HEK293 (cell line): Measurements from ENCODE around the gene CDK12.

ENCODE experiments used
- CTCF ChIP-seq: fragments of 450-650 bp; formaldehyde crosslinking; IDR thresholded peaks from 2 replicates; pipeline ENCODE4 v1.5.1; 2016; ENCODE audit warnings: missing biosample characterization, missing genetic modification characterization
- GLIS2 ChIP-seq: fragments of 450-650 bp; formaldehyde crosslinking; IDR thresholded peaks from 2 replicates; pipeline ENCODE4 v1.5.1; 2016; ENCODE audit warnings: missing biosample characterization, missing genetic modification characterization
- TCF7L2 ChIP-seq: IDR thresholded peaks from 2 replicates; pipeline ENCODE4 v1.6.1; 2011; ENCODE audit warnings: low read depth, mild to moderate bottlenecking, inconsistent platforms, low read length, moderate library complexity, borderline replicate concordance
- WT1 ChIP-seq: fragments of 450-650 bp; formaldehyde crosslinking; IDR thresholded peaks from 2 replicates; pipeline ENCODE4 v1.5.1; 2016; ENCODE audit warnings: missing biosample characterization, missing genetic modification characterization
- ZBTB17 ChIP-seq: fragments of 450-650 bp; formaldehyde crosslinking; IDR thresholded peaks from 2 replicates; pipeline ENCODE4 v1.5.1; 2016; ENCODE audit warnings: missing biosample characterization, missing genetic modification characterization
- ZBTB21 ChIP-seq: fragments of 450-650 bp; formaldehyde crosslinking; IDR thresholded peaks from 2 replicates; pipeline ENCODE4 v1.5.1; 2017; ENCODE audit warnings: missing biosample characterization, missing genetic modification characterization
- ZBTB49 ChIP-seq: fragments of 450-650 bp; formaldehyde crosslinking; IDR thresholded peaks from 2 replicates; pipeline ENCODE4 v1.5.1; 2016; ENCODE audit warnings: missing biosample characterization, missing genetic modification characterization, low read depth
- ZNF169 ChIP-seq: fragments of 450-650 bp; formaldehyde crosslinking; IDR thresholded peaks from 2 replicates; pipeline ENCODE4 v1.5.1; 2016; ENCODE audit warnings: missing biosample characterization, missing genetic modification characterization
- ZNF214 ChIP-seq: fragments of 450-650 bp; formaldehyde crosslinking; IDR thresholded peaks from 2 replicates; pipeline ENCODE4 v1.5.1; 2017; ENCODE audit warnings: missing biosample characterization, mild to moderate bottlenecking, missing genetic modification characterization, borderline replicate concordance
- ZNF266 ChIP-seq: fragments of 450-650 bp; formaldehyde crosslinking; IDR thresholded peaks from 2 replicates; pipeline ENCODE4 v1.5.1; 2016; ENCODE audit warnings: missing biosample characterization, missing genetic modification characterization, low read depth
- ZNF292 ChIP-seq: fragments of 450-650 bp; formaldehyde crosslinking; IDR thresholded peaks from 2 replicates; pipeline ENCODE4 v1.5.1; 2016; ENCODE audit warnings: low read depth, missing biosample characterization, missing genetic modification characterization, borderline replicate concordance
- ZNF341 ChIP-seq: fragments of 450-650 bp; formaldehyde crosslinking; IDR thresholded peaks from 2 replicates; pipeline ENCODE4; 2016; ENCODE audit warnings: low read depth, missing biosample characterization, missing genetic modification characterization
- ZNF394 ChIP-seq: fragments of 450-650 bp; formaldehyde crosslinking; IDR thresholded peaks from 2 replicates; pipeline ENCODE4 v1.5.1; 2016; ENCODE audit warnings: missing biosample characterization, missing genetic modification characterization, mild to moderate bottlenecking, moderate library complexity, borderline replicate concordance
- ZNF48 ChIP-seq: fragments of 450-650 bp; formaldehyde crosslinking; IDR thresholded peaks from 2 replicates; pipeline ENCODE4 v1.5.1; 2016; ENCODE audit warnings: missing biosample characterization, missing genetic modification characterization
- ZNF549 ChIP-seq: fragments of 450-650 bp; IDR thresholded peaks from 2 replicates; pipeline ENCODE4 v1.5.1; 2018; ENCODE audit warnings: missing biosample characterization, missing genetic modification characterization, mild to moderate bottlenecking, inconsistent platforms, moderate library complexity
- ZNF571 ChIP-seq: fragments of 450-650 bp; formaldehyde crosslinking; IDR thresholded peaks from 2 replicates; pipeline ENCODE4 v1.5.0; 2017; ENCODE audit warnings: missing biosample characterization, missing genetic modification characterization
- ZNF629 ChIP-seq: fragments of 450-650 bp; formaldehyde crosslinking; IDR thresholded peaks from 2 replicates; pipeline ENCODE4 v1.5.1; 2017; ENCODE audit warnings: missing biosample characterization, missing genetic modification characterization
- ZNF654 ChIP-seq: fragments of 450-650 bp; formaldehyde crosslinking; IDR thresholded peaks from 2 replicates; pipeline ENCODE4 v1.5.1; 2016; ENCODE audit warnings: low read depth, missing biosample characterization, missing genetic modification characterization
- ZNF660 ChIP-seq: fragments of 450-650 bp; IDR thresholded peaks from 2 replicates; pipeline ENCODE4 v1.5.1; 2018; ENCODE audit warnings: missing biosample characterization, mild to moderate bottlenecking, missing genetic modification characterization
- ZNF677 ChIP-seq: fragments of 450-650 bp; IDR thresholded peaks from 2 replicates; pipeline ENCODE4 v1.5.0; 2018; ENCODE audit warnings: missing biosample characterization, mild to moderate bottlenecking, missing genetic modification characterization, moderate library complexity
- ZNF791 ChIP-seq: fragments of 450-650 bp; formaldehyde crosslinking; IDR thresholded peaks from 2 replicates; pipeline ENCODE4 v1.5.1; 2016; ENCODE audit warnings: missing biosample characterization, missing genetic modification characterization
- ZNF792 ChIP-seq: fragments of 450-650 bp; formaldehyde crosslinking; IDR thresholded peaks from 2 replicates; pipeline ENCODE4 v1.5.1; 2016; ENCODE audit warnings: missing biosample characterization, missing genetic modification characterization
- ZSCAN30 ChIP-seq: fragments of 450-650 bp; IDR thresholded peaks from 2 replicates; pipeline ENCODE4 v1.5.1; 2018; ENCODE audit warnings: missing biosample characterization, mild to moderate bottlenecking, missing genetic modification characterization, moderate library complexity
- ZSCAN5A ChIP-seq: fragments of 450-650 bp; formaldehyde crosslinking; IDR thresholded peaks from 2 replicates; pipeline ENCODE4 v1.5.1; 2016; ENCODE audit warnings: missing biosample characterization, missing genetic modification characterization
- TF ChIP-seq, protein P1 (sequence below): fragments of 450-650 bp; formaldehyde crosslinking; optimal IDR thresholded peaks from 2 replicates; pipeline ENCODE3; 2016; ENCODE audit warnings: missing biosample characterization, mild to moderate bottlenecking, missing genetic modification characterization
- TF ChIP-seq, protein P2 (sequence below): fragments of 450-650 bp; formaldehyde crosslinking; IDR thresholded peaks from 2 replicates; pipeline ENCODE4 v1.5.1; 2017; ENCODE audit warnings: missing biosample characterization, missing genetic modification characterization
- TF ChIP-seq, protein P3 (sequence below): fragments of 450-650 bp; formaldehyde crosslinking; IDR thresholded peaks from 2 replicates; pipeline ENCODE4 v1.5.1; 2016; ENCODE audit warnings: missing biosample characterization, missing genetic modification characterization

Gene CDK12

GRCh38 chr17:39547713-39548478, 86.6 kb downstream of the CDK12 start (continued):
- no peak for TF ChIP-seq ZSCAN5A (tag by site-specific recombination)
- TF ChIP-seq ZNF266 (tag by site-specific recombination): no peak
- TF ChIP-seq WT1: no peak
- no peak for TF ChIP-seq ZNF549 (tag by site-specific recombination)
- no peak for TF ChIP-seq ZNF571 (tag by site-specific recombination)
- no peak for TF ChIP-seq ZNF48 (tag by site-specific recombination)
- no peak for TF ChIP-seq ZNF292
- no peak; the same call in 1 of the 2 replicates for TF ChIP-seq ZNF394 (tag by site-specific recombination)
- TF ChIP-seq, protein P1, sequence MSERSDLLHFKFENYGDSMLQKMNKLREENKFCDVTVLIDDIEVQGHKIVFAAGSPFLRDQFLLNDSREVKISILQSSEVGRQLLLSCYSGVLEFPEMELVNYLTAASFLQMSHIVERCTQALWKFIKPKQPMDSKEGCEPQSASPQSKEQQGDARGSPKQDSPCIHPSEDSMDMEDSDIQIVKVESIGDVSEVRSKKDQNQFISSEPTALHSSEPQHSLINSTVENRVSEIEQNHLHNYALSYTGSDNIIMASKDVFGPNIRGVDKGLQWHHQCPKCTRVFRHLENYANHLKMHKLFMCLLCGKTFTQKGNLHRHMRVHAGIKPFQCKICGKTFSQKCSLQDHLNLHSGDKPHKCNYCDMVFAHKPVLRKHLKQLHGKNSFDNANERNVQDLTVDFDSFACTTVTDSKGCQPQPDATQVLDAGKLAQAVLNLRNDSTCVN: no peak
- TF ChIP-seq, protein P2, sequence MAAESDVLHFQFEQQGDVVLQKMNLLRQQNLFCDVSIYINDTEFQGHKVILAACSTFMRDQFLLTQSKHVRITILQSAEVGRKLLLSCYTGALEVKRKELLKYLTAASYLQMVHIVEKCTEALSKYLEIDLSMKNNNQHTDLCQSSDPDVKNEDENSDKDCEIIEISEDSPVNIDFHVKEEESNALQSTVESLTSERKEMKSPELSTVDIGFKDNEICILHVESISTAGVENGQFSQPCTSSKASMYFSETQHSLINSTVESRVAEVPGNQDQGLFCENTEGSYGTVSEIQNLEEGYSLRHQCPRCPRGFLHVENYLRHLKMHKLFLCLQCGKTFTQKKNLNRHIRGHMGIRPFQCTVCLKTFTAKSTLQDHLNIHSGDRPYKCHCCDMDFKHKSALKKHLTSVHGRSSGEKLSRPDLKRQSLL (tag by site-specific recombination): no peak
- no peak for TF ChIP-seq ZNF169 (tag by site-specific recombination)
- no peak for TF ChIP-seq ZNF341 (tag by site-specific recombination)
- no peak for TF ChIP-seq ZNF629 (tag by site-specific recombination)
- no peak for TF ChIP-seq ZNF214 (tag by site-specific recombination)
- TF ChIP-seq ZNF792 (tag by site-specific recombination): no peak
- peak; percentile 41; the same call in 1 of the 2 replicates for TF ChIP-seq ZNF660
- no peak for TF ChIP-seq GLIS2
- peak; percentile 17; the same call in 1 of the 2 replicates for TF ChIP-seq ZSCAN30 (tag by site-specific recombination)
- no peak for TF ChIP-seq ZBTB21 (tag by site-specific recombination)
- TF ChIP-seq ZNF677 (tag by site-specific recombination): no peak
- TF ChIP-seq ZNF791 (tag by site-specific recombination): no peak
- TF ChIP-seq CTCF (tag by site-specific recombination): peak; percentile 95
- no peak for TF ChIP-seq ZBTB49
- TF ChIP-seq ZNF654 (tag by site-specific recombination): peak; percentile 92
- TF ChIP-seq TCF7L2: no peak
- TF ChIP-seq ZBTB17 (tag by site-specific recombination): peak; percentile 25; the same call in 1 of the 2 replicates
- TF ChIP-seq, protein P3, sequence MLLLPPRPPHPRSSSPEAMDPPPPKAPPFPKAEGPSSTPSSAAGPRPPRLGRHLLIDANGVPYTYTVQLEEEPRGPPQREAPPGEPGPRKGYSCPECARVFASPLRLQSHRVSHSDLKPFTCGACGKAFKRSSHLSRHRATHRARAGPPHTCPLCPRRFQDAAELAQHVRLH: no peak
